HG02798 (cell line): ENCODE measurements around the gene TNFRSF11A.

Source experiments
- ATAC-seq: cut with Tn5 transposase; IDR thresholded peaks from one replicate; pipeline ENCODE4 v1.9.1; 2021; ENCODE audit warnings: mild to moderate bottlenecking; ENCODE audit not compliant: unreplicated experiment, poor library complexity

Gene TNFRSF11A

GRCh38 chr18:62324917-62325805, at the start of gene TNFRSF11A:
Gene TNFRSF11A, plus strand, starts transcription at chr18:62325310. Its CDS starts 43 bp downstream, at chr18:62325353.
- ATAC-seq, result peak; percentile 66

GRCh38 chr18:62277045-62277444, 48.1 kb upstream of the TNFRSF11A start:
- no peak for ATAC-seq

DNA sequence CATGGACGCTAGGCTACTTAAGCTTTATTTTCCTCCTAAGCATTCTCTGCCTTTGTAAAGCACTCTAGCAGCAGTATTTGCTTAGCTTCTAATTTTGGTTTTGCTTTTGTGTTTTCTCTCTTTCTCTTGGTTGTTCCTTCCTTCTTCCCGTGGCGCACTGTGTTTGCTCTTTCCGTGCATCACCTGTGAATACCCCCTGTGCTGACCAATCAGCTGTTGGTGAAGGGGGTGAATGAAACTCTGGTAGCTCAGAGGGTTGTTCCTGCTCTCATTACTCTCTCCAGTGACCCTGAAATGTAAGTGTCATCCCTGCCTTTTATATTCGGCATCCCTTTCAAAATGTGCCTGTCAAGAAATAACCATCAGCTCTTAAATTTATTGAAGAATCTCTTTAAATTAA, 45.5 kb upstream of the TNFRSF11A start:
- no peak for ATAC-seq

GRCh38 chr18:62280058-62280457, 45.1 kb upstream of the TNFRSF11A start:
- ATAC-seq, result no peak

DNA sequence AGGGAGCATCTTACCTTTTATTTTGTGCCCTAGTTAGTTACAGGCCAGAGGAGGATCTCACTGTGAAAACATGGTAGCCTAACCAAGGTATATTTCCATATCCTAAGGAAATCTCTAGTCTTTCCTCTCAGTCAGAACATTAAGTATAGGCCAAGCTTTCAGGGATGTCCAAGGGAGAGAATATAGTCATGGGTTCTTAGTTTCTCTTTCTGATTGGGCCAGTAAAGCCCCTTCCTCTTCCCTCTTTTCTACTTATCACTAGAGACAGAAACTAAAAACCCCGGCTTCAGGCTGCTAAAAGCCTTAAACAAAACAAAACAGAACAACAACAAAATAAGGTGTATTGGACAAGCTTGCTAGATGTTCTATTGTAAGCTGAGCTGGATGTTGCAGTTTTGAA, 44.3 kb upstream of the TNFRSF11A start:
- ATAC-seq, result no peak

- no peak for ATAC-seq
Measured at GRCh38 chr18:62281684-62282083, 43.4 kb upstream of the TNFRSF11A start.

- ATAC-seq, result no peak
Measured at GRCh38 chr18:62282188-62282629, 42.9 kb upstream of the TNFRSF11A start.

DNA sequence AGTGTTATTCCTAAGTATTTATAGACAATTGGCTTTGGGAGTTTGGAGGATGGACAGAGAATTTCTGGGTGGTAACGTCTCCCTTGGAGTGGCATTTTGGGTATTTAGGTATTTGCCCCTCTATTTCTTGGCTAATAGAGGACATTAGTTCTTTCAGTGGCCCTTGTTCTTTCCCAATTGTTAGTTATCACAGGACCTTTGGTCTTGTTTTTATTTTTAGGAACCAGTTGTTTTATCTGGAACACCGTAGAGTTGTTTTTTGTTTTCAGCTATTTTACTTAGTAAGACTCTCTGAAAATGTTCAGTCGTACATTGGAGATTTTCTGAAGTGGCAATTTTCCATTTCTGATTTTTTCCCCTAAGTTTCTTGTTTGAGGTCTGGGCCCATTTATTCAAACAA, 40.5 kb upstream of the TNFRSF11A start:
- no peak for ATAC-seq

GRCh38 chr18:62285281-62285680, 39.8 kb upstream of the TNFRSF11A start:
- ATAC-seq, result no peak

DNA sequence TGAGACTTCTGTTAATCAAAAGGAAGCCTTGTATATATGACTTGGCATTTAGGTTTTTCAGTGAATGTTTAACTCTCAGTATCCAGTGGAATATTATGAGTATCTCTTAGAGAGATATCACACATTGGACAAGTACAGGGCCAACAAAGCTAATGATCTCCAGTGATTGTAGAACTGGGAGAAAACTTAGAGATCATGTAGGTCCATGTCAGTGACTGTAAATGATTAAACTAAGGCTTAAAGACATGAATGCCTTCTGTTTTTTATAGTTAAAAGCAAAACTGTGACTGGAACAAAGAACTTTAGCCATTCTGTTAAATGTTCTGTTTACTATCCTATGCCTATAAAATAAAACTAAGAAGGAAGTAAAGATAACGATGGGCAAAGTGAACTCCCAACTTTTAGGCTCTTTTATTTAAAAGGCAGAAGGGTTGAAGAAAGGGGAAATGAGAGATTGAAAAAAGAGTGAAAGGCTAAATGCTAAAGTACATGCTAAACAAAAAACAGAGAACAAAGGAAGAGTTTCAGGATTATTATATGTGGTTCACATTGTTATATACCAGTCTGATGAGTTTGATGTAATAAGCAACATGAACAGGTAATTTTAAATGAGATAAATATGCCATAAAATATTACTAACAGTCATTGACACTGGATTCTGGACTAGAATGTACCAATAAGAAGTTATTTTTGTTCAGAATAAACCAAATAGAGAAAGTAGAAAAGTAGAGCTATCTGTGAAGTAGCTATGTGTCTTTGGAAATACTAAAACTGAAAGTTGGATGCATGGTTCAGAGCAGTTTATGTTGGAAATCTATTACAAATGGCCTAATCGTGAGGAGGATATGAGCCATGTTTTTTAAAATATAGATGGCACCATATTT, 37.1 kb upstream of the TNFRSF11A start:
- ATAC-seq, result peak; percentile 39

- ATAC-seq, result peak; percentile 53
Measured at GRCh38 chr18:62288665-62289008, 36.5 kb upstream of the TNFRSF11A start.

- ATAC-seq, result peak; percentile 59
Measured at GRCh38 chr18:62289047-62289446, 36.1 kb upstream of the TNFRSF11A start.

DNA sequence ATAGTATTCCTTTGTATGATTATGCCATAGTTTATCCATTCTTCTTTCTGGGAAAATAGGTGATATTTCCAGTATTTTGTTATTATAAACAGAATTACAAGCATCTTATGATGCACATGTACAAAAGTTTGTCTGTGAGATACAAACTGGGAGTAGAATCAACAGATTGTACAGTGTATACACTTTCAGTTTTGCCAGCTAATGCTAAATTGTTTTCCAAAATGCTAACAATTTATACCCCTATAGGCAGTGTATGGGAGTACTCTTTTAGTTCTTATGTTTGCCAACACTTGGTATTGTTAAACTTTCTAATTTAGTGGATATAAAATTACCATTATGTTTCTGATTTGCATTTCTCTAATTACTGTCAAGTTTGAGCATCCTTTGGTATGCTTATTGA, 31.0 kb upstream of the TNFRSF11A start:
- ATAC-seq, result no peak

DNA sequence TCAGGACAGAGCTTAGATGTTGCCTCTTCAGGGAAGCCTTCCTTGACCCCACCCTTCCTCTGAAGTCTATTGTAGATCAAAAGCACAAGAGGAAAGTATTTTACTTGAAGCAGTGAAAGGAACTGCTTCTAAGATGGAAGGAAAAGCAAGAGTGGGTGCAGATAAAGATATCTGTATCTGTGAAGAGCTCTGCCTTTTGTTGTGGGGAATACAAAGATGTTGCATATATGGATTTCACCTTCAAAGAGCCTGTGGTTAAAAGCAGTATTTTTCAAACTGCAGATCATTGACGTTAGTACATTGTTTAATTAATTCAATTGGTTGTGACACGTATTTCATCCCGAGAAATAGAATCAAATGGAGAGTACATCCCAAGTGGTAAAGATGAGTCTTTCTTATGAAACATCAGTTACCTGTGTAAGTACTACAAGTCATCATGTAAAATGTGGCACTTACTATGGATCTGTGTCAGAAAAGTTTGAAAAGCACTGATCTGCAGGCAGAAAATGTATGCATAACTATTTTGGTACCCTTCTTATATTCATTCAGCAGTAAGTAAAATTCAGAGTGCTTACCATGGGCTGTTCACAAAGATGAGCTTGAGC, 24.6 kb upstream of the TNFRSF11A start:
- ATAC-seq, result no peak

GRCh38 chr18:62301322-62301721, 23.8 kb upstream of the TNFRSF11A start:
- no peak for ATAC-seq

- peak; percentile 57 for ATAC-seq
Measured at GRCh38 chr18:62312851-62313250, 12.3 kb upstream of the TNFRSF11A start.

DNA sequence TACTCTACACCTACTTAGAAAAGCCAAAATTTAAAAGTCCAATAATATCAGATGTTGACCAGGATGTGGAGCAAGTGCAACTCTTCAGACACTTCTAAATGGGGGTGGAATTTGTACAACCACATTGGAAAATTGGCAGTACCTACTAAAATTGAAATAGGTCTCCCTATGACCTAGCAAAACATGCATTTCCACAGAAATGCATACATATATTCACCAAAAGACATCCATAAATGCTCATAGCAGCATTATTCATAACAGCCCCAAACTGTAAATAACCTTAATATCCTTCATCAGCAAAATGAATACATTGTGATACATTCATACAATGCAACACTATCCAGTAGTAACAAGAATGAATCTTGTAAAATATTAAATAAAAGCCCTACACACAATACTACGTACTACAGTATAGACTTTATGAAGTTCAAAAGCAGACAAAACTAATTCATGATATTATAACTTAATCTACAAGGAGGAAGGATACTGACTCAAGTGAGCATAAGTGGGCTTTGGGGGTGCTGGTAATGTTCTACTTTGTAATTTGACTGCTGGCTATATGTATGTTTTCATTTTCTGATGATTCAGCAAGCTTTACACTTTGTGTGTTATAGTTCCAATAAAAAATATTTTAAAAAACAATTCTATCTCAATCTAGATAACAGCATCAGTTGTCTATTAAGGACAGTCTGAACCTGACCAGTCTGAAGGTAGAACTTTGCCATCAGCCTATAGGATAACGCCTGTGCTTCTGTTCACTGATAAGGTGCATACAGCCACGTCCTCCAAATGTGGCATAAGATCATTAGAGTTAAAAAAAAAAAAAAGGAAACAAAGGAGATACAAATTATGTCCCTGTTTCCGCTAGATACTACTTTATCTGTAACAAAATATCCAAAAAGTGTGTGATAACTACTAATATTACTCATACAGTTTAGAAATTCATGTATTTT, 6.6 kb upstream of the TNFRSF11A start:
- no peak for ATAC-seq

DNA sequence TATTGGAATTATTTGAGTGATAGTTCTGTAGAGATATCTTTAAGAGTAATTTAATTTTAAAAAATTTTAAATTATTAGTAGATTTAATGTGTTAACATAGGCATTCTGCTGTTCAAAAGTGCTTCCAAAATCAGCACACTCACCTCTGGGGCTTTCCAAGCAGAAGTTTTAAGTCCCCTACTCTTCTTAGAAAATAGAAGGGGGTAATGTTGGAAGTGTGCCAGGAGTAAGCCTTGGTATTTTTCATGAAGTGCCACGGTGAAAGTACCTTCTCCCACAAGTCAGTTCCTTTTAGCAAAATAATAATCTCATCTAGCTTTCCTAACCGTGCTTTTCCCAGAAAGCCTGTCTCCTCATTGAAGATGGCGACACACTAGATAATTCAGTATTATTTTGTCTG, 3.9 kb upstream of the TNFRSF11A start:
- no peak for ATAC-seq

DNA sequence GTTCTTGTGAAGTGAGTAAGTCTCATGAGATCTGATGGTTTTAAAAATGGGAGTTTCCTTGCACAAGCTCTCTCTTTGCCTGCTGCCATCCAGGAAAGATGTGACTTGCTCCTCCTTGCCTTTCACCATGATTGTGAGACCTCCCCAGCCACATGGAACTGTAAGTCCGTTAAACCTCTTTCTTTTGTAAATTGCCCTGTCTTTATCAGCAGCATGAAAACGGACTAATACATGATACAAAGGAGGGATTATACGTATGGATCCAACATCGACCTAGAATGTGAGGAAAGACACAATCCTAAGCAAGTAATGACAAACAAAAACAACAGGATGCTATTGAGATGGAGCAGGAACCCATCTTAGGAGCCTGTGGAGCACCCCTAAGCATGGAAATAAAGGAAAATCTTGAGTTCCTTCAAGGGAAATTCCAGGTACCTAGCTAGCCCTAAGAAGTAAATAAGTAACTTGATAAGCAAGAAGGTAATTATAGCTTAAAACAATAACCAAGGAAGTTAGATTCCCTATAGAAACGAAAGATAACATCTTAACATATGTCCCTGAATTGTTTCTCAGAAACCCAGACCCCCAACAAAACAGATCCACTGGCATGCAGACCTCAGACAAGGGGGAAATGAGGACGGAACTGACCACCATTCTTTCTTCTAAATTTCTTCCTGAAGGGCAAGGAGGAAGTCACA, 1.5 kb upstream of the TNFRSF11A start:
- no peak for ATAC-seq
